GM19025 (cell line): ENCODE measurements around the gene FGD2.
A peak's percentile ranks its signal among the peaks of the same experiment; 100 is the strongest.
"Not testable (repeated sequence)": the region's sequence is repeated elsewhere in the genome, so short reads cannot be mapped to it uniquely, and the experiment has no call there.

Source experiments
- ATAC-seq: cut with Tn5 transposase; IDR thresholded peaks from one replicate; pipeline ENCODE4 v1.9.1; 2021; ENCODE audit warnings: mild to moderate bottlenecking, low read depth, moderate library complexity; ENCODE audit not compliant: unreplicated experiment

Gene FGD2

DNA sequence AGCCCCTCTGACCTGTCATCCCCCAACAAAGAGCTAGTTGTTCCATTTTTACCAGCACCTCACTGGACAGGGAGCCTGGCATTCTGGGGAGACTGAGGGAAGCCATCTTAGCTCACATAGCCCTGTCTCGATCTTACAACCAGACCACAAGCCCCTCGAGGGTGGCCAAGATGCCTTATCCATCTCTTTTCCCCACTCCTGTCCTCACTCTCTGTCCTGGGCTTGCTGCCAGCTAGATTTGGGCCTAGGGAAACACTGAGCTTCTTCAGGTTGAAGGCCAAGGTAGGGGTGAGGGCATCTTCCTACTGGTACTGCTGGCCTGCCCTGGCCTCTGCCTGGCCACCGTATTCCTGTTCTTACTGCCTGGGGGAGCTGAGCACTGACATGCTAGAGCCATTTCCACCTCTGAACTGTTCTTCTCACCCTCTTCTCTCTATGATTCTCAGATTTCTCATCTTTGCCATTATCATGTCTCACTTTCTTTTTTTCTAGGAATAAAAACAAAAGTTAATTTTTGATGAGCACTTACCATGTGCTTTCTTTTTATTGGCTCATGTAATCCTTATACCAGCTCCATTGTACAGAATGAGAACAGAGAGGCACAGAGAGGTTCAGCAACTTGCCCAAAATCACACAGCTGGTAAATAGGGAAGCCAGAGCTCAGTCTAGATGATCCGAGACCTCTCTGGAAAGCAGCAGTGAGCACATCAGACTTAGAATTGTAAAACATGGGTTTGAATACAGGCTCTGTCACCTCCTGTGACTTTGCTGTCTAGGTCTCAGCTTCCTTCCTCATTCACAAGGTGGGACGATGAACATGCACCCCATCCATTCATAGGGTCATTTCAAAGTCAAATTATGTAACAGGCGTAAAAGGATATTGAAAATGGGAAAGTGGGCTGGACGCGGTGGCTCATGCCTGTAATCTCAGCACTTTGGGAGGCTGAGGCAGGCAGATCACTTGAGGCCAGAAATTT lies 28.7 kb downstream of the FGD2 start:
- no peak for ATAC-seq

- no peak for ATAC-seq
Measured at GRCh38 chr6:37036146-37036545, 30.7 kb downstream of the FGD2 start.

DNA sequence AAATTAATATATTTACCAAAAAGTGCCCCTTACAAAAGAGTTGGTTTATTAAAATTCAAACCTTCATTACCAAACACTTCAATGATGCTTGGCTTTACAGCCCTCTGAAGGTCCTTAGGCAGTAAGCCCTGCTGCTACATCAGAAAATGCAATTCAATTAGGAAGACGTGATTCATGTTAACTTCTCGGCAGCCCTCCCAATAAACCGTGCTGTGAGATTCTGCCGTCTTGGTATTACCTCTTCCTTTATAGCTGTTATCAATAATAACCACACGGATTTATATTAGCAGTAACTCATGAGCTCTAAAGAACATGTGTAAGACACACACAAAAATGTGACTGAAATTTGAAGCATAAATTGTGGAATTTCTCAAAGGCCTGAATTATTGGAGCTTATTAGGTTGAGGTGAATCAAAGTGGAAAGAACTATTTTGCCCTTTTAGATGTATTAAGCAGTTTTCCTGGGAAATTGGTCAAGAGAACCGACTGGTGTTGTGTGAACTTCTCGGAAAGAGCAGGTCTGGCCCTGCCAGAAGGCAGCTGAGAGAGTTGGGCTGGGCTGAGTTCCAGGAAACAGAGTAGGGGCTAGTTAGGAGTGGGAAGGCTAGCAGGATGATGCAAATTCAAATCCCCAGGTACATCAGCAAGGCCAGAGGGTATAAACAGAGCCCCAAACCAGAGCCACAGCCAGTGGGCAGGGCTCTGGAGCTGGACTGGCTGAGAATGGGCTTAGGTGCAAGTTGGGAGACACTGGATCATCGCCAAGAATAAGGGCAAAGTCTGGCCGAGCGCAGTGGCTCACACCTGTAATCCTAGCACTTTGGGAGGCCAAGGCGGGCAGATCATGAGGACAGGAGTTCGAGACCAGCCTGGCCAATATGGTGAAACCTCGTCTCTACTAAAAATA lies 33.1 kb downstream of the FGD2 start:
- ATAC-seq = no peak

- no peak for ATAC-seq
Measured at GRCh38 chr6:37039958-37040357, 34.5 kb downstream of the FGD2 start.

- no peak for ATAC-seq
Measured at GRCh38 chr6:37041521-37041920, 36.1 kb downstream of the FGD2 start.

DNA sequence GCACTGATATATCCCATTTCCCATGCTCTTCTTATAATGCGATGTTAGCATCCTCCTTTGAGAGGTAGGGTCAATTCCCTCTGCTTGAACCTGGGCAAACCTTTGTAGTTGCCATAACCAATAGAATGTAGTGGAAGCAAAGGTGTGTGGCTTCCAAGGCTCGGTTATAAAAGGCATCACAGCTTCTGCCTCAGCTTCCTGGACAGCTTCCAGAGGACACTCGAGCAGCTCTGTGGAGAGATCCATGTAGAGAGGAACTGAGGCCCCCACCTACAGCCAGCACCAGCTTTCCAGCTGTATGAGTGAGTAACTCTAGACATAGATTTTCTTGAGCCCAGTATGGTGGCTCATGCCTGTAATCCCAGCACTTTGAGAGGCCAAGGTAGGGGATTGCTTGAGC lies 36.7 kb downstream of the FGD2 start:
- no peak for ATAC-seq

DNA sequence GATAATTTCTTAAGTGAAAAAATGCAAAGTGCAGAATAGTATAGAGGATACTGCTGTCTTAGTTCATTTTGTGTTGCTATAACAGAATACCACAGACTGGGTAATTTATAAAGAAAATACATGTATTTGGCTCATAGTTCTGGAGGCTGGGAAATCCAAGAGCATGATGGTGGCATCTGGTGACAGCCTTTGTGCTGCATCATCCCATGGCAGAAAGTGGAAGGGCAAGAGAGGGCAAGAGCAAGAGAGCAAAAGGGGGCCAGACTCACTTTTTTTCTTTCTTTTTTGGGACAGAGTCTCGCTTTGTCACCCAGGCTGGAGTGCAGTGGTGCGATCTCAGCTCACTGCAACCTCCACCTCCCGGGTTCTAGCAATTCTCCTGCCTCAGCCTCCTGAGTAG lies 37.6 kb downstream of the FGD2 start:
- ATAC-seq = not testable (repeated sequence)

DNA sequence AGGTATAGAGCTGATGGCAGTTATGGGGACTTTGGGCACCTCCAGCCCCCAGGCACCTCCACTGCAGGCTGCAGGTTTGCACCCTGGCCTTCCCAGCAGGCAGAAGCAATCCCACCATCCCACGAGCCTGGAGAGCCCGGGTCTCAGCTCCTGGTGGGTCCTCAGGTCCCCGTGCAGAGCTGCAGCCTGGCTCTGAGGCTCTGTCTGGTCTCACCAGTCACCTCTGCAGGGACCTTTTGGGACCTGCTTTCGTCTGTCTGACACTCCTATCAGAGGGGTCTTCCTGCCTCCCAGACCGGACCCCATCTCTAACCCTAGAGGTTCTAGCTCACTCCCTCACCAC lies 41.9 kb downstream of the FGD2 start:
- ATAC-seq = no peak

- no peak for ATAC-seq
Measured at GRCh38 chr6:37047689-37048402, 42.4 kb downstream of the FGD2 start.

- ATAC-seq = no peak
Measured at GRCh38 chr6:37048403-37048850, 43.0 kb downstream of the FGD2 start.

DNA sequence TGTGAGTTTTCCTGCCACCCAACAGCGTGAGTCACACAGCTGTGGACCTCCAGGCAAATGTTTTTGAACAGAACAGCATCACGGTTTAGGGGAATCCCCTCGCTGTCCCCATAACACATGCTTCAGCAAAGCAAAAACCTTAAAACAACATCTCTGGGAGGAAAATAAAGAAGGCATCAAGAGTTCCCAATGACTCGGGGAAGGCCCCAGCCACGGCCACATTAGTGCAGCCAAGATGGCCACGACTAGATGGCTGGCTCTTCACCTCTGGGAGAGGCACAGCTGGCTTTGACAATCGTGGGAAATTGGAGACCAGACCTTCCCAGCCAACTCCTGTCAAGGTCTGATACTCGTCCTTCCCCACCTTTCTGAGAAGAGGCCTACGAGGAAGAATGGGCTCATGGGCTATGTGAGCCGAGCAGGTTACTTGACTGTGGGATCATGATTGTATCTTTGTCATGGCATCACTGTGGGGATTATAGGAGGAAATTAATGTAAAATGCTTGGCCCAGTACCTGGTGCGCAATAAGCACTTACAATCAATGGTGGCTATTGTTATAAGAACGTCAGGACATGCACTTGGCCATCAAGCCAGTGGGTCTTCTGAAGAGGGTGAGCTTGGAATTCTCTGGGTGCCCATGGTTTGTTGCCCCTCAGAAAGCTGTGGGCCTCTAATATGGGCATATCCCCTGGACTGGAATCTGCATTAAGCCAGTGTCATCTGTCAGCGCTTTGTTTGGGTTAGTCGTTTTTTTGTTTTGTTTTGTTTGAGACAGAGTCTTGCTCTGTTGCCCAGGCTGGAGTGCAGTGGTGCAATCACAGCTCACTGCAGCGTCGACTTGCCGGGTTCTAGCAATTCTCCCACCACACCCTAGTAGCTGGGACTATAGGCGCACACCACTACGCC lies 43.6 kb downstream of the FGD2 start:
- ATAC-seq = peak; percentile 59

- ATAC-seq = no peak
Measured at GRCh38 chr6:37049758-37050044, 44.2 kb downstream of the FGD2 start.

- ATAC-seq = peak; percentile 30
Measured at GRCh38 chr6:37050045-37050853, 44.8 kb downstream of the FGD2 start.

DNA sequence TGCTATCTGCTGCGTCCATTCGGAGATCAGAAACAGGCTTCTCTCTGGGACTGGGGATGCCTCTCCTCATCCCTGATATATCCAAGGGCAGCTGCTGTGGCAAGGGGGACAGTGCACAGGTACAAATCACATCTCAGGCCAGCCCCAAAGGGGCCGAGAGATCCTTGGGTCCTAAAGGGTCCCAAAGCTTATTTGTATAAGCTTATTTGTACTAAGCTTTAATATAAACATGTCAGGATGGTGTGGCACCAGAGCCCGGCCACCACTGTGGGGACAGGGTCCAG lies 45.3 kb downstream of the FGD2 start:
- no peak for ATAC-seq

DNA sequence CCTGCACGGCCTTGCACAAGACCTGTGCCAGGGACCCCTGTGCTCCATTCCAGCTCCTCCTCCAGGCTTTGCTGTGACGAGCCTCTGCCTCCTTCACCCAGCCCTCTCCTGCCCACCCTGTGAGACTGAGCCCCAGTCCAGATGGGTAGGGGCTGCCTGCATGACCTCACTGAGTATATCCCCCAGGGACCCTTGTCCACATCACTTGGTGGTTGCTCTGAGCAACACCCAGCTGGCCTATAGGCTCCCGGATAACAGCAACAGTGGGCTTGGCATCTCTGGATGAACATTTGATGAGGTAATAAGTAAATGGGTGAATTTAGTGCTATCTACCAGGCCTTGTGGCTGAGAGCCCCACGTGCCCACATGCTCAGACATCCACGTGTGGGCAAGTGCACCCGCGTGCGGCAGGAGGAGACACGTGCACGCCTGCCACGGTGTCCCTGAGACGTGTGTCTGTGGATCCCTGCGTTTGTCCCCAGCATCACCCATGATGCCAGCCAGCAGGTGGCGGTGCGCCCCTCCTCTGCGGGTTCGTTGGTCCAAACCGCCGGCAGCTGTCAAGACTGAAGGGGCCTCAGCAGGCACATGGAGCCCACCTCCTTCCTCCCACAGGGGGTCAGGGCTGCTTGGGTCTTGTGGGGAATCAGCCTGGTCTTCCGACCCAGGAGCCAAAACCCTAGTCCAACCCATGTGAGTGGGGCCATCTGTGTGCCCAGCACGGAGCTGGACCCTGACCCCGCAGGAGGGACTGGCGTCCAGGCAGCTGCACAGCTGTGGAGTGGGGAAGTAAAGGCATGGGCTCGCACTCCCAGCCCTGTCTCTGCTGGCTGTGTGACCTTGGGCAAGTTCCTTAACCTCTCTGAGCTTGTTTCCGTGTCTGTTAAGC lies 45.9 kb downstream of the FGD2 start:
- peak; percentile 35 for ATAC-seq

GRCh38 chr6:37052027-37052628 lies 46.7 kb downstream of the FGD2 start:
- ATAC-seq = no peak

- no peak for ATAC-seq
Measured at GRCh38 chr6:37053683-37054082, 48.2 kb downstream of the FGD2 start.

GRCh38 chr6:37054171-37054570 lies 48.7 kb downstream of the FGD2 start:
- no peak for ATAC-seq
